Osteoblast (primary cell): Measurements from ENCODE around the gene DPP6. TPM values are rescaled to one million over a fixed set of nuclear protein-coding genes. Genes with fewer than 3 reads are reported as not detected.
"Not testable (repeated sequence)": the region's sequence is repeated elsewhere in the genome, so short reads cannot be mapped to it uniquely, and the experiment has no call there.

Source experiments
- DNase-seq: peaks from one replicate; pipeline ENCODE4 v3.0.0; 2011; ENCODE audit warnings: low spot score, mixed read lengths; ENCODE audit not compliant: insufficient read length; ENCODE audit errors: missing footprints
- H2AFZ ChIP-seq: 2 replicates; pipeline ENCODE4 v1.6.0; 2011; ENCODE audit warnings: mild to moderate bottlenecking, low read length
- H3K27ac ChIP-seq: 2 replicates; pipeline ENCODE4 v1.5.1; 2011; ENCODE audit warnings: mild to moderate bottlenecking, low read depth, low read length, moderate library complexity
- H3K27me3 ChIP-seq: 2 replicates; pipeline ENCODE4 v1.6.0; 2012; ENCODE audit warnings: mild to moderate bottlenecking, control low read depth, inconsistent platforms, low read length, moderate library complexity; ENCODE audit not compliant: insufficient read depth
- H3K36me3 ChIP-seq: 2 replicates; pipeline ENCODE4 v1.5.1; 2011; ENCODE audit warnings: mild to moderate bottlenecking, low read length, control low read depth, moderate library complexity; ENCODE audit not compliant: insufficient read depth
- H3K4me1 ChIP-seq: 2 replicates; pipeline ENCODE4 v1.5.1; 2011; ENCODE audit warnings: mild to moderate bottlenecking, low read length, control low read depth, moderate library complexity; ENCODE audit not compliant: insufficient read depth
- H3K4me2 ChIP-seq: 2 replicates; pipeline ENCODE4 v1.6.0; 2011; ENCODE audit warnings: mild to moderate bottlenecking, low read length; ENCODE audit not compliant: insufficient read depth
- H3K4me3 ChIP-seq: fragments of 200-600 bp; sonication (generic); 3 replicates; pipeline ENCODE4 v1.5.1; 2012; ENCODE audit warnings: mild to moderate bottlenecking, low read length, inconsistent platforms; ENCODE audit not compliant: insufficient read depth
- H3K79me2 ChIP-seq: 2 replicates; pipeline ENCODE4 v1.6.0; 2012; ENCODE audit warnings: mild to moderate bottlenecking, low read length, control low read depth, inconsistent platforms; ENCODE audit not compliant: insufficient read depth
- H3K9me3 ChIP-seq: 2 replicates; pipeline ENCODE4 v1.5.1; 2011; ENCODE audit warnings: low read depth, low read length, control low read depth
- H4K20me1 ChIP-seq: 2 replicates; pipeline ENCODE4 v1.6.0; 2012; ENCODE audit warnings: mild to moderate bottlenecking, low read length, control low read depth; ENCODE audit not compliant: insufficient read depth
- total RNA-seq: library from RNA; depleted of rRNA; stranded (reverse); fragments of >200 nt; gene quantifications from 2 replicates; pipeline ENCODE4 v1.2.3, GENCODE V29; 2012
- TF ChIP-seq, protein P1 (sequence below): IDR thresholded peaks from 2 replicates; pipeline ENCODE4 v1.5.1; 2011; ENCODE audit warnings: mild to moderate bottlenecking, low read depth, low read length, moderate library complexity; ENCODE audit errors: extremely low read depth

DPP6 gene
- total RNA-seq, 1 donor = not detected

DNA sequence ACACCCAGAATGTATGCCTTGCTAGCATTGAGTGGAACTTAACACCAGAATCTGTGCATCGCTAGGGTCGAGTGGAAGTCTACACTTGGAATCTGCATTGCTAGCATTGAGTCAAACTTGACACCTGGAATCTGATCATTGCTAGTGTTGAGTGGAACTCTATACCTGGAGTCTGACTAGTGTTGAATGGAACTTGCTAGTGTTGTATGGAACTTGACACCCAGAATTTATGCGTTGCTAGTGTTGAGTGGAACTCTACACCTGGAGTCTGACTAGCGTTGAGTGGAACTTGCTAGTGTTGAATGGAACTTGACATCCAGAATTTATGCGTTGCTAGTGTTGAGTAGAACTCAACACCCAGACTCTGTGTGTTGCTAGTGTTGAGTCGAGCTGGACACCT is 110.7 kb downstream of the DPP6 start:
- not testable (repeated sequence) for H3K27me3 ChIP-seq, H3K9me3 ChIP-seq, H3K79me2 ChIP-seq, H3K4me1 ChIP-seq, H3K4me3 ChIP-seq, H3K36me3 ChIP-seq, H3K4me2 ChIP-seq, H3K27ac ChIP-seq, H4K20me1 ChIP-seq, DNase-seq, H2AFZ ChIP-seq

DNA sequence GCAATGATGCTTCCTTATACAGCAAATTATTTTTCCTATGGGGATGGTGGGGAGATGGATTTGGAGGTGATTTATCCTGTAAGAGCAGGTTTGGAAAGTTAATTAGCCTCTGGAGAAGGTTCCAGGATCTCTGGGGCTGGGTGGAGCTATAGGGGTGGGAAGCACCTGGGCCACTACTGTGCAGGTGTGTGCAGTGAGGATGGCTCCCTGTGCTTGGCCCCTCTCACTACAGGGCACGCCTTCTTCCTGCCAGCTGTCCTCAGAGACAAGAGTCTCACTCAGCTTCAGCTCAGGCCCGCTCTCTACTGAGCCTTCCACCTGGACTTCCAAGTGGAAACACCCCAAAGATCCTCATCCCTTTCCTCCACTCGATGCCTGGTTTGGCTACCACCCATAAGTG is 111.4 kb downstream of the DPP6 start:
- H3K79me2 ChIP-seq, H3K4me1 ChIP-seq, H3K36me3 ChIP-seq, H3K27ac ChIP-seq, H3K9me3 ChIP-seq, DNase-seq, H3K27me3 ChIP-seq, H2AFZ ChIP-seq, H4K20me1 ChIP-seq, H3K4me2 ChIP-seq, H3K4me3 ChIP-seq: not testable (repeated sequence)

DNA sequence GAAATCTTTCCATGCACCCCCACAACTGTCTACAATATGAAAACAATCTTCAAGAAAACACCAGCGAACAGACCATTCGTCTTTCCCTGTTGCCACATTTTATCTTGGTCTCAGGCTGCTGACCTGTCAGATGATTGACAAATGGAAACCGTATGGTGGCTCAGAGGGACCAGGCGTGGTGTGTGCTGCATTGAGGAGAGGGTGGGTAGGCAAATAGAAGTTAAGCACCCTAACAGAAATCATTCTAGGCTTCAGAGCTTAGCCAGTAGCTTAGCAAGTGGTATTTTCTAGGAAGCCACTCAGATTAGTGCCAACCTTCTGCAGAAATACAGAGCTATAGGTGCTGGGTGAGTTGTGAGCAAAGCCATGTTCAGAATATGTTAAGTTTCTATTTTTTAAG is 114.9 kb downstream of the DPP6 start:
- Histone ChIP-seq H3K4me1 (no peaks in the 10 kb centered on the region), H4K20me1 (no peaks in the 10 kb centered on the region), H3K9me3 (peaks cover 7% of the 10 kb centered on the region), H3K27me3 (no peaks in the 10 kb centered on the region), H3K79me2 (no peaks in the 10 kb centered on the region), H2AFZ (no peak overlapping the region), H3K36me3 (no peaks in the 10 kb centered on the region), H3K27ac (no peak overlapping the region), H3K4me3 (no peak overlapping the region), H3K4me2 (no peak overlapping the region)
- no peak for DNase-seq
- TF ChIP-seq, protein P1, sequence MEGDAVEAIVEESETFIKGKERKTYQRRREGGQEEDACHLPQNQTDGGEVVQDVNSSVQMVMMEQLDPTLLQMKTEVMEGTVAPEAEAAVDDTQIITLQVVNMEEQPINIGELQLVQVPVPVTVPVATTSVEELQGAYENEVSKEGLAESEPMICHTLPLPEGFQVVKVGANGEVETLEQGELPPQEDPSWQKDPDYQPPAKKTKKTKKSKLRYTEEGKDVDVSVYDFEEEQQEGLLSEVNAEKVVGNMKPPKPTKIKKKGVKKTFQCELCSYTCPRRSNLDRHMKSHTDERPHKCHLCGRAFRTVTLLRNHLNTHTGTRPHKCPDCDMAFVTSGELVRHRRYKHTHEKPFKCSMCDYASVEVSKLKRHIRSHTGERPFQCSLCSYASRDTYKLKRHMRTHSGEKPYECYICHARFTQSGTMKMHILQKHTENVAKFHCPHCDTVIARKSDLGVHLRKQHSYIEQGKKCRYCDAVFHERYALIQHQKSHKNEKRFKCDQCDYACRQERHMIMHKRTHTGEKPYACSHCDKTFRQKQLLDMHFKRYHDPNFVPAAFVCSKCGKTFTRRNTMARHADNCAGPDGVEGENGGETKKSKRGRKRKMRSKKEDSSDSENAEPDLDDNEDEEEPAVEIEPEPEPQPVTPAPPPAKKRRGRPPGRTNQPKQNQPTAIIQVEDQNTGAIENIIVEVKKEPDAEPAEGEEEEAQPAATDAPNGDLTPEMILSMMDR = no peak

DNA sequence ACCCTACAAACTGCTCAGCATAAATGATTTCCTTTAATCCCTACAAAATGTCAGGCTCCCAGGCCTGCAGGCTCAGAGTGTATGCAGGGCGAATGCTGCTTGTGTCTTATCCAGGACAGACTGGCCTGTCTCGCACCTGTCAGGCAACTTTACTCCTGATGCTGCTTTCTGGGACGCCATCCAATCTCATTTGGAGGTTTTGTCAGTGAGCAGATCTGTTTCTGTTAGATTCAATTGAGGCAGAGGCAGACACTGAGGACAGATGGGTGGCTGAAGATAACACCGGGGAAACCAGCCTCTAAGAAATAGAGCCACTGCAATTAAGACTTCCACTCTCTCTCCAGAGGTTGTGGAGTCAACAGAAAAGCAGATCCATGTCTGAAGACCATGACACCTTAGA is 115.6 kb downstream of the DPP6 start:
- no peak for DNase-seq
- Histone ChIP-seq H3K9me3 (peaks cover 7% of the 10 kb centered on the region), H3K4me1 (no peaks in the 10 kb centered on the region), H3K36me3 (no peaks in the 10 kb centered on the region), H3K4me3 (no peak overlapping the region), H4K20me1 (no peaks in the 10 kb centered on the region), H2AFZ (no peak overlapping the region), H3K79me2 (no peaks in the 10 kb centered on the region), H3K27me3 (no peaks in the 10 kb centered on the region), H3K4me2 (no peak overlapping the region), H3K27ac (no peak overlapping the region)
- TF ChIP-seq, protein P1 = no peak

DNA sequence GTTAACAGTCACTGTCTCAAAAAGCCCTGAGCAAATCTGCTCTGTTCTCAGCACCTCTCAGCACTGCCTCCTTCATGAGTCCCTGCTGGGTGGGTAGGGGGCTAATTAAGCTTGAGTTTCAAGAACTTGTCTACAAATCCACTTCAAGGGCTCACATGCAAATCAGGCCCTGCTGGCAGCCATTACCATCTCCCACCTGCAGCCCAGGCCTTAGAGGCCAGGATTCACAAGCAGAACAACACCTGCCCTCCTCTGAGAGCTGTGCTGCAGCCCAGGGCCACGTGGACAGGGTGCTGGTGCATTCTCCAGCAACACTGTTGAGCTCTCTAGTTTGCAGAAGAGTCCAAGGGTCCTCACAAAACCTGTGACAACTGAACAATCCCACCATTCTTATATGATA is 119.2 kb downstream of the DPP6 start:
- no peak overlapping the region for H3K4me3 ChIP-seq
- H4K20me1 ChIP-seq = no peaks in the 10 kb centered on the region
- H3K9me3 ChIP-seq = peaks cover 7% of the 10 kb centered on the region
- no peaks in the 10 kb centered on the region for H3K79me2 ChIP-seq
- H3K4me1 ChIP-seq = no peaks in the 10 kb centered on the region
- H2AFZ ChIP-seq = no peak overlapping the region
- no peak overlapping the region for H3K27ac ChIP-seq
- no peak overlapping the region for H3K4me2 ChIP-seq
- no peaks in the 10 kb centered on the region for H3K27me3 ChIP-seq
- DNase-seq = no peak
- TF ChIP-seq, protein P1 = no peak
- no peaks in the 10 kb centered on the region for H3K36me3 ChIP-seq
